Stomach (tissue), 4 donors: ENCODE measurements around the gene FBXO41.

Experiments used
- POLR2A ChIP-seq, 4 donors: fragments of 450-650 bp; IDR thresholded peaks; one replicate each; pipeline ENCODE4 v1.6.1; 2016; ENCODE audit warnings: antibody characterized with exemption in 4 of 4, control low read depth in 2 of 4, mild to moderate bottlenecking in 1 of 4, moderate library complexity in 1 of 4
- POLR2AphosphoS5 ChIP-seq, 3 donors: sonication (generic); formaldehyde crosslinking; IDR thresholded peaks; one replicate each; pipeline ENCODE4 v1.6.1; 2016; ENCODE audit warnings: antibody characterized with exemption in 3 of 3
- TF ChIP-seq, protein P1 (sequence below), 7 experiments: fragments of 450-650 bp in 4 of 7; fragments of 200-600 bp in 3 of 7; sonication (generic) in 3 of 7; IDR thresholded peaks; one replicate each; pipeline ENCODE4 v1.5.1; 2016 to 2019; ENCODE audit warnings: antibody characterized with exemption in 7 of 7, control low read depth in 2 of 7, mild to moderate bottlenecking in 1 of 7

DNA sequence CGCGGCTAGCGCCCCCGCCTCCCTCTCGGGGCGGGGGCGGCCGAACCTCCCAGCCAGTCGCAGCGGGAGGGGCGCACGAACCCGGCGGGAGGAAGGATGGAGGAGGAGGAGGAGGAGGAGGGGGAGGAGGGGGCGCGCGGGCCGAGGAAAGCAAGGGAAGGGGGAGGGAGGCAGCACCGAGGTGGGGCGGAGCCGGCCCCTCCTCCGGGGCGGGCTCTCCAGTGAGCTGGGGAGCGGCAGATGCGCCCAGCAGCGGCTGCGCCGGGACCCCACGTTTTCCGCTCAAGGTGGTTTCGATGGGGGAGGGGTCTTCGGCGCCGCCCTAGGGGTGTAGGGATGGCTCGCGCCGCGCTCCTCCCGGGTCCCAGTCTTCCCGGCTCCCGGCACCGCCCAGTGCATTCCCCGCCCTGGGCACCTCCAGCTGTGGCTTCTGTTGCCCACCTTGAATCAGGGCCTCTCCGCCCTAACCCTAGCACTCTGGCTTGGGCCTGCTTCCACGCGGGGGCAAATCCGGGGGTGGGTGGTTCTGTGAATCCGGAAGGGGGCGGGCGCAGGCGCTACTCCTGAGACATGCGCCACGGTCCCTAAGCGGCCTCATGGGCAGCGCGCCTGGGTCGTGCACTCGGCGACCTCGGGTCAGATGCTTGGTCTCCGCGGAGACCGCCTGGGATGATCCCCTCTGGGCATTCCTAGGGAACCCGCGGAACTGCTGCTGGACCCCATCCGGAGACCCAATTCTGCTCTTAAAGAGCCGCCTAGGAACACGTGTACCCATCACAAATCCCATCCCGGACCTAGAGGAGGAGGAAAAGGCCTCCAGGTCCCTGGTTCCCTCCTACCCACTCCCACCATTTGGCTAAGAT is at the start of gene FBXO41:
- TF ChIP-seq POLR2AphosphoS5 (IDR thresholded peaks at IDR 0.05): no peak
- TF ChIP-seq, protein P1, sequence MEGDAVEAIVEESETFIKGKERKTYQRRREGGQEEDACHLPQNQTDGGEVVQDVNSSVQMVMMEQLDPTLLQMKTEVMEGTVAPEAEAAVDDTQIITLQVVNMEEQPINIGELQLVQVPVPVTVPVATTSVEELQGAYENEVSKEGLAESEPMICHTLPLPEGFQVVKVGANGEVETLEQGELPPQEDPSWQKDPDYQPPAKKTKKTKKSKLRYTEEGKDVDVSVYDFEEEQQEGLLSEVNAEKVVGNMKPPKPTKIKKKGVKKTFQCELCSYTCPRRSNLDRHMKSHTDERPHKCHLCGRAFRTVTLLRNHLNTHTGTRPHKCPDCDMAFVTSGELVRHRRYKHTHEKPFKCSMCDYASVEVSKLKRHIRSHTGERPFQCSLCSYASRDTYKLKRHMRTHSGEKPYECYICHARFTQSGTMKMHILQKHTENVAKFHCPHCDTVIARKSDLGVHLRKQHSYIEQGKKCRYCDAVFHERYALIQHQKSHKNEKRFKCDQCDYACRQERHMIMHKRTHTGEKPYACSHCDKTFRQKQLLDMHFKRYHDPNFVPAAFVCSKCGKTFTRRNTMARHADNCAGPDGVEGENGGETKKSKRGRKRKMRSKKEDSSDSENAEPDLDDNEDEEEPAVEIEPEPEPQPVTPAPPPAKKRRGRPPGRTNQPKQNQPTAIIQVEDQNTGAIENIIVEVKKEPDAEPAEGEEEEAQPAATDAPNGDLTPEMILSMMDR (IDR thresholded peaks at IDR 0.05): no peak
- TF ChIP-seq POLR2A (IDR thresholded peaks at IDR 0.05): no peak
